ENCODE results near the gene PFKM.
"Not testable (repeated sequence)": the region's sequence is repeated elsewhere in the genome, so short reads cannot be mapped to it uniquely, and the experiment has no call there.

PFKM gene

DNA sequence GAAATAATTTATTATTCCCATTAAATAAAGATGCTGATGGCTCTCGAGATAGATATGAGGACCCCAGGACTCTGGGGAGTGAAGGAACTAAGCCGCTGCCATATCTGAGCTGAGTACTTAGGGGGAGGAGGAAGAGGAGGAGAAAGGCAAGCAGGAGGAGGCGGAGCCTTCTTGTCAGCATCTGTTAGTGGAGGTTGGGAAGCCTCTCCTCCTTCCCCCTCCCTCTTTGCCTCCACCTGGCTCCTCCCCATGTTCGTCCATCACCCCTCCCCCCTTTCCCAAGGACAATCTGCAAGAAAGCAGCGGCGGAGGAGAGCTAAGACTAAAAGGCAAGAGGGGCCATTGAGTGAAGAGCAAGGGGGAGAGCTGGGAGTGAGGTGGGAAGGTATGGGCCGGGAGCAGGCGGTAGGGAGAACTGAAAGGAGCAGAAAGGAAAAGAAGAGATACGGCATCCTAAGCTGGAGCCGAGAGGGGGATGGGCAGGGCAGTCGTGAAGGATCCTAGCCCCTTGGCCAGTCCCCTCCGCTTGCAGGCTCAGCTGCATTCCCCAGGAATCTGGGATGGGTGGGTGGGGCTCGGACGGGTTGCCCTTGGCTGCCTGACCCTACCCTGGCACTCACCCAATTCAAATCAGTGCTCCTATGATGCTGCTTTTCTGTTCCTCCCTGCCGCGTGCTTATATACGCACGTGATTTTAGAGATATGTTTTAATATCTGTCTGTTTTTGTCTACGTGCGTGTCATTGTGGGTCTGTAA lies at the start of gene PFKM:
TSS of gene PFKM (plus strand) at position 287 of the 756 bp plus-strand sequence. CDS start 3,411 bp downstream, outside the sequence.
- peak; percentile 64 for DNase-seq

DNA sequence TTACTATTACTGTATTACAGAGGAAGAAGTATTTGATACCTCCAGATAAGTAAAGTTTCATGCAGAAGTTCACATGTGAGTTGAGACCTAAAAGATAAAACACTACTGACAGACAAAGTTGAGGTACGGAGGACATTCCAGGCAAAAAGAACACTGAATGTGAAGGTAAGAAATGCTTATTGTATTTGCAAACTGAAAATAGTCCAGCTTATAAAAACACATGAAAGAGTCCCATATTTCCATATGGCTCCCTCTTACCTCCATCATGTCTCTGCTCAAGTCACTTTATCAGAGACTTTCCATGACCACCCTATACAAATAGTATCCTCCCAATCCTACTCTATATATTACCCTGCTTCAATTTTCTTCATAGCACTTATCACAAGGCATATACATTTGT lies 49.1 kb upstream of the PFKM start:
- no peak for DNase-seq

DNA sequence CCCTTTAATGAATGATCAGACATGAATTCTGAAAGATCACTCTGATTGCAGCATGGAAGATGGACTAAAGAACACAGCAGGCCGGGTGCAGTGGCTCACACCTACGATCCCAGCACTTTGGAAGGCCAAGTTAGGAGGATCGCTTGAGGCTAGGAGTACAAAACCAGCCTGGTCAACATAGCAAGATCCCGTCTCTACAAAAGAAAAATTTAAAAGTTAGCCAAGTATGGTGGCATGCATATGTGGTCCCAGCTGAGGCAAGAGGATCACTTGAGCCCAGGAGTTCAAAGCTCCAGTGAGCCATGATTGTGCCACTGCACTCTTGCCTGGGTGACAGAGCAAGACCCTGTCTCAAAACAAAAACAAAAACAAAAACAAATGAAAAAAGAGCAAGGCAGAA lies 48.4 kb upstream of the PFKM start:
- no peak for DNase-seq

- DNase-seq: no peak
Measured at GRCh38 chr12:48071808-48072207, 47.4 kb upstream of the PFKM start.

- DNase-seq: no peak
Measured at GRCh38 chr12:48072266-48072665, 46.9 kb upstream of the PFKM start.

GRCh38 chr12:48074266-48074665 lies 44.9 kb upstream of the PFKM start:
- DNase-seq: no peak

DNA sequence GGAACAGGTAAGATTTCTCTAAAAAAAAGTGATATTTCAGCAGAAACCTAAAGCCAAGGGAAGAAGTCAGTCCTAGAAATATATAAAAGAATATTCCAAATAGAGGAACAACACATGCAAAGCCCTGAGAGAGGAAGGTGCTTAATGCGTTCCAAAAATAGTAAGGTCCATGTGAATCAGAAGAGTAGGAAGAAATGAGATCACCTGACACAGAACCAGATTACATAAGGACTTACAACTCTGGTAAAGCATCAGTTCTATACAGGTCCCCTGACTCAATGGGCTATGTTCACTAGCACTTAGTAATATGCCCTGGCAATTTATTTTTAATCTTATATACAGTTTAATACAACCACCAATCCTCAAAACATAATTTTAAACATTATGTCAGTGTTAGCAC lies 43.3 kb upstream of the PFKM start:
- peak; percentile 45 for DNase-seq

DNA sequence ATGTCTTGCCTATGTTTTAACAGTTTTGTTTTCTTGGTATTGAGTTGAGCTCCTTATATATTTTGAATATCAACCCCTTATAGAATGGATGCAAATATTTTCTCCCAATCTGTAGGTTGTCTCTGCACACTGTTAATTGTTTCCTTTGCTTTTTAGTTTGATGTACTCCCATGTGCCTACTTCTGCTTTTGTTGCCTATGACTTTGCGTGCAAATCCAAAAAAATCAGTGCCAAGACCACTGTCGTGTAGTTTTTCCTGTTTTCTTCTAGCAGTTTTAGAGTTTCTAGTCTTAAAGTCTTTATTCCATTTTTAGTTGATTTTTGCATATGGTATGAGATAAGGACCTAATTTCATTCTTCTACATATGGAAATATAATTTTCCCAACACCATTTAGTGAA lies 42.1 kb upstream of the PFKM start:
- DNase-seq: no peak

DNA sequence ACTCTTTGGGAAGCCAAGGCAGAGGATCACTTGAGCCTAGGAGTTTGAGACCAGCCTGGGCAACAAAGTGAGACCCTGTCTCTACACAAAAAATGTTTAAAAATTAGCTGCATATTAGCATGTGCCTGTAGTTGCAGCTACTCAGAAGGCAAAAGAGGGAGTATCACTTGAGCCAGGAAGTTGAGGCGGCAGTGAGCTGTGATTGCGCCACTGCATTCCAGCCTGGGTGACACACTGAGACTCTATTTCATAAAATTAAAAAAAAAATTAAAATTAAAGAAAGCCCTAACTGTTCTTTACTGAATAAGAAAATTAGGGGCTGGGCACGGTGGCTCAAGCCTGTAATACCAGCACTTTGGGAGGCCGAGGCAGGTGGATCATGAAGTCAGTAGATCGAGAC lies 40.3 kb upstream of the PFKM start:
- DNase-seq: peak; percentile 40

DNA sequence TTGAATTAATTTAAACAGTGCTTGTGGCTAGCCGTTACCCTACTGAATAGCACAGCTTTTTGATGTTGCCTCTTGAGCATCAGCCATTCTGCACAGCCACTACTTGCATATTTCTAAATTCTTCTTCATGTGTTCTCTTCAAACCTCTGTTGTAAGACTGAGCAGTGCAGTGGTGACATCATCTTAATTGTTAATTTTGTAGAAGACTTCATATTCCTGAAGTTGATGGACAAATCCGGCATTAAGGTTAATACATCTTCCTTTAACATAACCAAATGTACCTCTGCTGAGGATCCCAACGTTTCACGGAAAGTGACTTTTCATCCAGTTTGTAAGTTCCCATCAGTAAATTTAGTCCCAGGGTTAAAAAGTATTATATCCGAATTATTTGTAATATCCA lies 38.9 kb upstream of the PFKM start:
- no peak for DNase-seq

DNA sequence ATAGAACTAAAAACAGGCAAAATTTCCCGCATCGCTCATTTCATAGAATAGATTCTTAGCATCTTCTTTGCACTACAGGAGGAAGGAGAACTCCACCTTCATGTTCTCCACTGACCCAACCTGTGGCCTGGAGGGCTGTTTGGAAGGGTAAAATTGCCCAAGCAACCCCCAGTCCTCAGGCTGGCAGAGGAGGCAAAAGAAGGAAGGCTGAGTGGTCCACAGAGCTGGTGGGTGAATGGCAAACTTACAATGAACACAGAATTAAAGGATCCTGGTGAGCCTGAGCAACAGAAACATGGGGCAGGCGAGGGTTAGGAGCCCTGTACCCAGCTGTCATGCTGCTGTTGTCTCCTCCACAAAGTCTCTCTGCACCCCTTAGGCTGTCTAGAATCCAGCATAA lies 38.3 kb upstream of the PFKM start:
- no peak for DNase-seq

- DNase-seq: peak; percentile 2
Measured at GRCh38 chr12:48084066-48084465, 35.1 kb upstream of the PFKM start.

- DNase-seq: no peak
Measured at GRCh38 chr12:48084841-48085460, 34.2 kb upstream of the PFKM start.

GRCh38 chr12:48086327-48086726 lies 32.8 kb upstream of the PFKM start:
- DNase-seq: no peak

- no peak for DNase-seq
Measured at GRCh38 chr12:48092611-48093010, 26.6 kb upstream of the PFKM start.

DNA sequence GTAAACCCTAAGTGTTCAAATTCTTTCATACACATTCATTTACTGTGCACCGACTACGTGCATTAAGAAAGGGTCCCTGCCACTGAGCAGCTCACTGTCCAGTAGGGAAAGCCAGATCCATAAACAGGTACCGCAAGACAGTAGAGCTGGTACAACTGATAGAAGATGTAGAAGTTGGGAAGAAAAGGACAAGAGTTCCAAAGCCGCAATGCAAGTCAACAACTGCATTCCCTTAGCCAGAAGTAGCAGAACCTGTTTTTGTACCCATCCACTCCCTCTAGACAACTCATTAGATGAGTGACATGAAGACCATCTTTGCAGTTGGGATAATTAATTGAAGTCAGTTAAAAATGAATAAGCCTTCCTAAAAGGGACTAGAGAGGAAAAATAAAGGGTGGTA lies 14.6 kb upstream of the PFKM start:
- no peak for DNase-seq

- DNase-seq: peak; percentile 24
Measured at GRCh38 chr12:48105321-48105866, 13.8 kb upstream of the PFKM start.

DNA sequence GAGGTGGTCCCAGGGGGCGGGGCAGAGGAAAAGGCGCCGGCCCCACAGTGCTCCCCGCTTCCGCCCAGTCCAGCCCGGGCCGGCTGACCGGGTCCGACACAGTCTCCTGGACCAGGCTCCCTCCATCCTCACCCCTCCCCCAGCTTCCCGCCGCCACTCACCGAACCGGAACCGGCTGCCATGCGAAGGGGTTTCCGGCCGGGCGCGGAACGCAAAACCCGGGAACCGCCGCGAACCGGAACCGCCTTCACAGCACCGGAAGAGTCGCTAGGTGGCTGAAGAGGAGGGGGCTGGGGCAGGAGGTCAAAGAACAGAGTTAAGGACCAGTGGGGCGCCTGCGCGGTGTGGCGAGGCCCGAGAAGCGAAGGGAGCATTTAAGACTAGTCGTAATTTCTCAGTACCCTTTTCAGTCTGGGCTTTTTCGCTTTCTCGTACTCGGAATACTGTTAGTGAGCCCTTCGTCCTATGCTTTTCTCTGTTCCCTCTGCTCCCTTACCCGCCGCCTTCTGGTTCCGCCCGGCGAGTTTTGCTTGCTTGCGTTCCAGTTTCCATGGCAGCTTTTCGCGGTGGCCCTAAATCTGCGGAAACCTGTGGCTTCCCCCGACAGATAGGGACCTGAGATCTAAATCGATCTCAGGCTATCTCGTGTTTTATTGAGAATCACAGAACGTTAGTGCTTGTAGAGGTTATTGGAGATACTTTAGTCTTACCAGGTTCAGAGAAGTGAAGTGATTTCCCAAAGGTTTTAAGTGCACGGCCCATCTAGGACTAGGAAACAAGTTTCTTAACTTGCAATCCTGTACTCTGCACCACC lies 13.1 kb upstream of the PFKM start, which contains the start of gene SENP1:
TSS of gene SENP1 (minus strand) at position 213 of the 814 bp plus-strand sequence. CDS start 4,607 bp downstream, outside the sequence.
- peak; percentile 84 for DNase-seq

- DNase-seq: no peak
Measured at GRCh38 chr12:48106681-48107613, 12.2 kb upstream of the PFKM start.

- DNase-seq: no peak
Measured at GRCh38 chr12:48109424-48109823, 9.7 kb upstream of the PFKM start.

- no peak for DNase-seq
Measured at GRCh38 chr12:48110691-48111311, 8.4 kb upstream of the PFKM start.

GRCh38 chr12:48111312-48111693 lies 7.9 kb upstream of the PFKM start:
- not testable (repeated sequence) for DNase-seq
